Measurements from ENCODE around the gene TXNL4B. TPM values are rescaled to one million over a fixed set of nuclear protein-coding genes. Genes with fewer than 3 reads are reported as not detected.

TXNL4B gene
- 7.1 and 8.1 TPM in 2 replicates for total RNA-seq

DNA sequence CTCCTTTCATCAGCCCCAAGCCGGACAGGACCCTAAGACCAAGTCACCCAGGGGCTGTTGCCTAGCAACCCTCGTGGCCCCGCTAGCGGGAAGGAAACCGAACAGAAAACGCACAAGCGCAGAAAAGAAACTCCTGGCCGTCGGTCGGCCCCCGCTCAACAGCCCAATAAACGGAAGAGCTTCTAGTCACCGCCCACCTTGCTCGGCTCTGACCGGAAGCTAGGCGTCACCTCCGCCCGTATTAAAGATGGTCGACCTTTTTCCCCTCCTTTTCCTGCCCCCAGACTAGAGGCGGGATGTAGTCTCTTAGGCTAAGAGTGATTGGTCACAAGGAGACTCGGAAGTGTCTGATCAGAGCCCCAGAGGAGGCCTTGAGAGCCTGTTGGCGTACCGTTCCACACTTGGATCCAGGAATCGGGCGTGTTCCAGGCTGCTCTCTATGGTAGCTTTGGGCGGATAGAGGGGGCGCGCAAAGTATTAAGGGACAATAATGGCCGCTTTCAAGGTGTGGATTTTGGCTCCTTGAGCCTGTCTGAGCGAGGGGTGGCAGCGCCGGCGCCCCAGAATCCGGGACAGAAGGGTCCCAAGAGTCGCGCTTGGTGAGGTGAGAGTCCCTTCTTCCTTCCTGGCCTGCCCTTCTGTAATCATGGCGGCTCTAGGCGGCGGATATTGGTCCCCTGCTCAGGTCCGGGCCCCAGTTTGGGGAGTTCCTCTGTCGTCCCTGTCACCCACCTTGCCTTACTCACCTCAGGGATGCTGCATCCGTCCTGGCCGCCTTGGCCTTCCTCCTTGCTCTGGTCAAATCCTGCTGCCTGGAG is at the start of gene TXNL4B, which contains the start of gene DHX38:
Gene TXNL4B, minus strand, starts transcription at position 173 of the 818 bp plus-strand sequence. CDS start 2,871 bp downstream, outside the sequence.
Gene DHX38, plus strand, starts transcription at position 400 of the 818 bp plus-strand sequence. CDS start 2,311 bp downstream, outside the sequence.

GRCh38 chr16:72054254-72054847 is 39.1 kb downstream of the TXNL4B start, which contains the start of gene HP:
TSS of gene HP (plus strand) at chr16:72054505. CDS start at chr16:72054653, 148 bp downstream.

Other genes starting within 250 kb of the TXNL4B start
- 10.7 and 10.9 TPM in 2 replicates for gene ATXN1L, start 247.6 kb downstream of the TXNL4B start, total RNA-seq
- 4.9 and 5.5 TPM in 2 replicates for gene ZNF821, start 209.4 kb downstream of the TXNL4B start, total RNA-seq
- 155 and 207 TPM in 2 replicates for gene IST1, start 198.1 kb downstream of the TXNL4B start, total RNA-seq
- gene PKD1L3, start 93.2 kb downstream of the TXNL4B start, total RNA-seq, result not detected in 2 replicates
- 6.1 and 6.2 TPM in 2 replicates for gene DHODH, start 84.9 kb downstream of the TXNL4B start, total RNA-seq
- not detected in 2 replicates for gene HP, start 39.1 kb downstream of the TXNL4B start, total RNA-seq
- gene HPR, start 30.4 kb downstream of the TXNL4B start, total RNA-seq, result 0.46 TPM in 1 of 2 replicates, not detected in the other
- gene DHX38, start 227 bp upstream of the TXNL4B start, total RNA-seq, result 68.5 and 72.1 TPM in 2 replicates
- not detected in 2 replicates for gene PMFBP1, start 78.5 kb upstream of the TXNL4B start, total RNA-seq